Adrenal gland (tissue), 5 donors: ENCODE data around the gene LRRC66.

Experiments
- POLR2A ChIP-seq, 2 donors: fragments of 450-650 bp; IDR thresholded peaks; one replicate each; pipeline ENCODE4 v1.6.1; 2017; ENCODE audit warnings: antibody characterized with exemption in 2 of 2, mild to moderate bottlenecking in 2 of 2, moderate library complexity in 1 of 2
- TF ChIP-seq, protein P1 (sequence below), 6 experiments: fragments of 450-650 bp in 4 of 6; fragments of 200-600 bp in 2 of 6; sonication (generic) in 1 of 6; IDR thresholded peaks; 1 replicate in 5 of 6; 2 replicates in 1 of 6; pipeline versions ENCODE4 v1.5.1 to v1.8.0; 2016 to 2021; ENCODE audit warnings: antibody characterized with exemption in 6 of 6, mild to moderate bottlenecking in 2 of 6, moderate library complexity in 1 of 6
- donor health status: DM: no; HTN: no; CAD: no.

DNA sequence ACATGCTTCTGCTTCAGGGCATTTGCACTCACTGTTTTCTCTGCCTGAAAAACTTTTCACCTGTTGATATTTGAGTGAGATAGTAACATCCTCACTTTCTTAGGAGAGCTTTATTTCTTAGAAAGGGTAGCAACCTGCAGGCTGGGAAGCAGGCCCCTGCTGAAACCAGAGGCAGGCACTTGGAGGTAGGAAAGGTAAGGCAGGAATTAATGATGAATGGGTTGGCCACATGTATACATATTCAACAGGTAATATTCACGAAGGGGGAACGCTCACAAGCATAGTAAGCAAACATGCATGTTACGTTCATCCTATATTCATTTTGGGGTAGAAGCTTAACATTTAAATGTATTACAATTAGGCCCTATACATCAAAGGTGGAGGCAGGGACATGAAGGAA is 34.1 kb upstream of the LRRC66 start:
- TF ChIP-seq, protein P1, sequence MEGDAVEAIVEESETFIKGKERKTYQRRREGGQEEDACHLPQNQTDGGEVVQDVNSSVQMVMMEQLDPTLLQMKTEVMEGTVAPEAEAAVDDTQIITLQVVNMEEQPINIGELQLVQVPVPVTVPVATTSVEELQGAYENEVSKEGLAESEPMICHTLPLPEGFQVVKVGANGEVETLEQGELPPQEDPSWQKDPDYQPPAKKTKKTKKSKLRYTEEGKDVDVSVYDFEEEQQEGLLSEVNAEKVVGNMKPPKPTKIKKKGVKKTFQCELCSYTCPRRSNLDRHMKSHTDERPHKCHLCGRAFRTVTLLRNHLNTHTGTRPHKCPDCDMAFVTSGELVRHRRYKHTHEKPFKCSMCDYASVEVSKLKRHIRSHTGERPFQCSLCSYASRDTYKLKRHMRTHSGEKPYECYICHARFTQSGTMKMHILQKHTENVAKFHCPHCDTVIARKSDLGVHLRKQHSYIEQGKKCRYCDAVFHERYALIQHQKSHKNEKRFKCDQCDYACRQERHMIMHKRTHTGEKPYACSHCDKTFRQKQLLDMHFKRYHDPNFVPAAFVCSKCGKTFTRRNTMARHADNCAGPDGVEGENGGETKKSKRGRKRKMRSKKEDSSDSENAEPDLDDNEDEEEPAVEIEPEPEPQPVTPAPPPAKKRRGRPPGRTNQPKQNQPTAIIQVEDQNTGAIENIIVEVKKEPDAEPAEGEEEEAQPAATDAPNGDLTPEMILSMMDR (IDR thresholded peaks at IDR 0.05): no peak
- TF ChIP-seq POLR2A (IDR thresholded peaks at IDR 0.05): no peak
